GM06990 (cell line): ENCODE results near the gene C1RL.

Experiments used
- DNase-seq: peaks from one replicate; pipeline ENCODE4 v3.0.0-alpha.2; 2011; ENCODE audit not compliant: insufficient read length; ENCODE audit errors: extremely low read depth
- H3K27me3 ChIP-seq: replicated peaks from 2 replicates; pipeline ENCODE4 v1.6.0; 2011; ENCODE audit warnings: low read length; ENCODE audit not compliant: control insufficient read depth, insufficient read depth
- H3K36me3 ChIP-seq: 2 replicates; pipeline ENCODE4 v1.5.1; 2011; ENCODE audit warnings: low read length; ENCODE audit not compliant: control insufficient read depth, insufficient read depth
- H3K4me3 ChIP-seq: replicated peaks from 2 replicates; pipeline ENCODE4 v1.5.1; 2011; ENCODE audit warnings: low read depth, mild to moderate bottlenecking, control low read depth, low read length
- TF ChIP-seq, protein P1 (sequence below): IDR thresholded peaks from 2 replicates; pipeline ENCODE4 v1.5.1; 2011; ENCODE audit warnings: low read length, control low read depth, mild to moderate bottlenecking, inconsistent platforms; ENCODE audit not compliant: insufficient read depth, poor library complexity, severe bottlenecking

The C1RL gene

DNA sequence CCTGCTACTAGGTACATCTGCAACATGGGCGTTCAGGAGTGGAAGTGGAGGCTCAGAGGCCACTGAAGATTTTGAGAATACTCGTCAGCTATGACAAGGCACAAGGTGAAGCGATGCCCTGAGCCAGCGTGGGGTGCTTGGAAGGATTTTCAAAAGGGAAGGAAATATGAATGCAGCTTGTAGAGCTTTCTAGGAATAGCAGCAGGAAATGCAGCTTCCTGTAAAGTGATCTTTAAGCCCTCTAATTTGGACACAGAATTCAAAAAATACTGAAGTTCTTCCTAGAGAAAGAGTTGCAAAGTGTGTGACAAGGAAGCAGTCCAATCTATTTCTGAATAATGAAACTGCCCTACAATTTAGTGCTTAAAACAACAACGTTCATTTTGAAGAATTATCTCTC, 61.7 kb downstream of the C1RL start:
- TF ChIP-seq, protein P1, sequence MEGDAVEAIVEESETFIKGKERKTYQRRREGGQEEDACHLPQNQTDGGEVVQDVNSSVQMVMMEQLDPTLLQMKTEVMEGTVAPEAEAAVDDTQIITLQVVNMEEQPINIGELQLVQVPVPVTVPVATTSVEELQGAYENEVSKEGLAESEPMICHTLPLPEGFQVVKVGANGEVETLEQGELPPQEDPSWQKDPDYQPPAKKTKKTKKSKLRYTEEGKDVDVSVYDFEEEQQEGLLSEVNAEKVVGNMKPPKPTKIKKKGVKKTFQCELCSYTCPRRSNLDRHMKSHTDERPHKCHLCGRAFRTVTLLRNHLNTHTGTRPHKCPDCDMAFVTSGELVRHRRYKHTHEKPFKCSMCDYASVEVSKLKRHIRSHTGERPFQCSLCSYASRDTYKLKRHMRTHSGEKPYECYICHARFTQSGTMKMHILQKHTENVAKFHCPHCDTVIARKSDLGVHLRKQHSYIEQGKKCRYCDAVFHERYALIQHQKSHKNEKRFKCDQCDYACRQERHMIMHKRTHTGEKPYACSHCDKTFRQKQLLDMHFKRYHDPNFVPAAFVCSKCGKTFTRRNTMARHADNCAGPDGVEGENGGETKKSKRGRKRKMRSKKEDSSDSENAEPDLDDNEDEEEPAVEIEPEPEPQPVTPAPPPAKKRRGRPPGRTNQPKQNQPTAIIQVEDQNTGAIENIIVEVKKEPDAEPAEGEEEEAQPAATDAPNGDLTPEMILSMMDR = no peak
- Histone ChIP-seq H3K4me3 (no peak overlapping the region), H3K36me3 (no peaks in the 10 kb centered on the region), H3K27me3 (no peaks in the 10 kb centered on the region)
- DNase-seq = no peak

- DNase-seq = no peak
Measured at GRCh38 chr12:7046383-7047105, 62.5 kb downstream of the C1RL start.

GRCh38 chr12:7045913-7046312, 63.1 kb downstream of the C1RL start:
- TF ChIP-seq, protein P1 = no peak
- Histone ChIP-seq H3K4me3 (no peak overlapping the region), H3K27me3 (no peaks in the 10 kb centered on the region), H3K36me3 (no peaks in the 10 kb centered on the region)
- DNase-seq = no peak

More at GRCh38 chr12:7046383-7047105, 62.5 kb downstream of the C1RL start:
- TF ChIP-seq, protein P1 = no peak
- no peaks in the 10 kb centered on the region for H3K27me3 ChIP-seq
- H3K36me3 ChIP-seq = no peaks in the 10 kb centered on the region
- H3K4me3 ChIP-seq = no peak overlapping the region
